Endothelial cell of umbilical vein (primary cell): ENCODE results near the gene LEMD3. TPM values are rescaled to one million over a fixed set of nuclear protein-coding genes. Genes with fewer than 3 reads are reported as not detected.

Experiments
- BruUV-seq: library from RNA; stranded (reverse); fragments of 400-500 nt; replicated peaks from 2 replicates; lab custom pipeline; 2021; lab: Mats Ljungman, UMichigan
- CTCF ChIA-PET: fragments of 300-600, 350-600 bp; sonication (Branson Sonifier 250); formaldehyde crosslinking; loops from one replicate; lab custom pipeline; 2021; ENCODE audit warnings: antibody characterized with exemption, inconsistent platforms; lab: Charles Lee
- POLR2A ChIA-PET: fragments of 300-600, 350-600 bp; sonication (Branson Sonifier 250); formaldehyde crosslinking; loops from one replicate; lab custom pipeline; 2021; ENCODE audit warnings: antibody characterized with exemption, inconsistent platforms; lab: Charles Lee
- DNase-seq: peaks from one replicate; pipeline ENCODE4 v3.0.0-alpha.2; 2011; ENCODE audit warnings: low read depth, low spot score
- FAIRE-seq: peaks from 2 replicates; lab custom pipeline; 2011; peaks lifted over from hg19 to GRCh38; lab: Jason Lieb, UNC
- H2AFZ ChIP-seq: 2 replicates; pipeline ENCODE4 v1.6.0; 2012; ENCODE audit warnings: low read depth, low read length, control low read depth, inconsistent platforms
- H3K27ac ChIP-seq: 2 replicates; pipeline ENCODE4 v1.5.1; 2011; ENCODE audit warnings: low read depth, mild to moderate bottlenecking, control low read depth, low read length, moderate library complexity; ENCODE audit not compliant: insufficient read depth
- H3K27me3 ChIP-seq, 2 experiments: 2 replicates each; pipeline versions ENCODE4 v1.6.0 to v1.6.1; 2011; ENCODE audit warnings: low read length in 2 of 2, mixed read lengths in 1 of 2; ENCODE audit not compliant: control insufficient read depth in 2 of 2, insufficient read depth in 2 of 2
- H3K36me3 ChIP-seq, 2 experiments: 2 replicates in 1 of 2; 3 replicates in 1 of 2; pipeline ENCODE4 v1.5.1; 2011; ENCODE audit warnings: low read length in 2 of 2, mild to moderate bottlenecking in 1 of 2, moderate library complexity in 1 of 2; ENCODE audit not compliant: control insufficient read depth in 2 of 2, insufficient read depth in 2 of 2; ENCODE audit errors: extremely low read depth in 1 of 2
- H3K4me1 ChIP-seq: 3 replicates; pipeline ENCODE4 v1.5.1; 2011; ENCODE audit warnings: mild to moderate bottlenecking, low read length; ENCODE audit not compliant: control insufficient read depth, insufficient read depth; ENCODE audit errors: extremely low read depth
- H3K4me2 ChIP-seq: 2 replicates; pipeline ENCODE4 v1.6.1; 2011; ENCODE audit warnings: low read length, control low read depth, mixed read lengths; ENCODE audit not compliant: insufficient read depth
- H3K4me3 ChIP-seq, 3 experiments: fragments of 200-600 bp in 1 of 3; sonication (generic), shearing (Covaris generic) in 1 of 3; replicated peaks in 1 of 3; 2 replicates each; pipeline ENCODE4 v1.5.1; 2011 to 2016; ENCODE audit warnings: control low read depth in 3 of 3, low read length in 3 of 3, mild to moderate bottlenecking in 2 of 3, inconsistent platforms in 1 of 3, low read depth in 1 of 3, moderate library complexity in 1 of 3; ENCODE audit not compliant: insufficient read depth in 1 of 3
- H3K79me2 ChIP-seq: 2 replicates; pipeline ENCODE4 v1.6.0; 2012; ENCODE audit warnings: low read length, inconsistent platforms; ENCODE audit not compliant: control insufficient read depth, insufficient read depth
- H3K9ac ChIP-seq: replicated peaks from 2 replicates; pipeline ENCODE3; 2011; ENCODE audit warnings: low read length, control low read depth; ENCODE audit not compliant: insufficient read depth; ENCODE audit errors: extremely low read depth
- H3K9me1 ChIP-seq: replicated peaks from 3 replicates; pipeline ENCODE4 v1.6.0; 2011; ENCODE audit warnings: mild to moderate bottlenecking, low read length; ENCODE audit not compliant: control insufficient read depth, insufficient read depth; ENCODE audit errors: extremely low read depth
- H3K9me3 ChIP-seq: replicated peaks from 2 replicates; pipeline ENCODE4 v1.5.1; 2012; ENCODE audit warnings: low read length, inconsistent platforms; ENCODE audit not compliant: control insufficient read depth, insufficient read depth
- H4K20me1 ChIP-seq: replicated peaks from 2 replicates; pipeline ENCODE3; 2011; ENCODE audit warnings: mild to moderate bottlenecking, low read length; ENCODE audit not compliant: control insufficient read depth, insufficient read depth; ENCODE audit errors: extremely low read depth
- CTCF ChIP-seq, 2 donors: IDR thresholded peaks; 1 replicate in 1 of 2; 2 replicates in 1 of 2; pipeline ENCODE4 v1.5.1; 2011; ENCODE audit warnings: low read length in 2 of 2, mild to moderate bottlenecking in 2 of 2, moderate library complexity in 2 of 2, control low read depth in 1 of 2, inconsistent platforms in 1 of 2, low read depth in 1 of 2; ENCODE audit not compliant: insufficient read depth in 1 of 2; ENCODE audit errors: extremely low read depth in 1 of 2
- FOS ChIP-seq: IDR thresholded peaks from 2 replicates; pipeline ENCODE4 v1.6.1; 2011; ENCODE audit warnings: mild to moderate bottlenecking, low read length, moderate library complexity, borderline replicate concordance; ENCODE audit not compliant: insufficient read depth
- JUN ChIP-seq: IDR thresholded peaks from 2 replicates; pipeline ENCODE4 v1.6.1; 2011; ENCODE audit warnings: borderline replicate concordance, low read depth; ENCODE audit not compliant: insufficient read length, insufficient read depth
- MYC ChIP-seq: IDR thresholded peaks from one replicate; pipeline ENCODE4 v1.6.1; 2011; ENCODE audit warnings: mild to moderate bottlenecking, low read depth, low read length
- POLR2AphosphoS5 ChIP-seq: IDR thresholded peaks from 2 replicates; pipeline ENCODE4 v1.6.1; 2012; ENCODE audit warnings: low read depth, mild to moderate bottlenecking, control low read depth, low read length, moderate library complexity; ENCODE audit not compliant: insufficient read depth
- dilution Hi-C: fragments of 300-500 bp; cut with MboI; formaldehyde crosslinking; loops from one replicate; pipeline ENCODE4 v1.15.0; 2019; ENCODE audit warnings: low sequenced_read_pairs; ENCODE audit not compliant: extremely low pct_ligation_motif_present
- intact Hi-C: fragments of 100-400 bp; cut with micrococcal nuclease; formaldehyde crosslinking; loops from one replicate; pipeline ENCODE4 v1.10.0; 2022
- polyA plus RNA-seq, 4 experiments: library from polyadenylated mRNA; depleted of rRNA in 3 of 4; stranded (reverse) in 3 of 4; unstranded in 1 of 4; fragments of >200 nt; gene quantifications; 2 replicates each; pipeline versions ENCODE4 v1.2.1 to v1.2.3, GENCODE V29; 2011 to 2012; ENCODE audit warnings: missing spikeins in 1 of 4
- total RNA-seq: library from RNA; stranded (reverse); gene quantifications from 2 replicates; pipeline ENCODE4 v1.2.3, GENCODE V29; 2021

LEMD3 gene
- total and polyA plus RNA-seq, 2 donors (not counting 3 experiments of a cell fraction or from before 2014, with no cell fraction given): 7.4 to 24.2 TPM

GRCh38 chr12:65200007-65200665 is 30.8 kb downstream of the LEMD3 start:
- DNase-seq (peak; percentile 50), FAIRE-seq (no peak)
- intact Hi-C loops (no loop called here), dilution Hi-C loops (no loop called here)
- Histone ChIP-seq H3K27me3 (no peaks in the 10 kb centered on the region), H3K4me1 (no peaks in the 10 kb centered on the region), H3K9me3 (no peaks in the 10 kb centered on the region), H3K79me2 (peaks cover 64% of the 10 kb centered on the region), H3K4me2 (no peak overlapping the region), H2AFZ (no peak overlapping the region), H3K4me3 (no peak overlapping the region), H4K20me1 (peaks cover 4% of the 10 kb centered on the region), H3K27ac (no peak overlapping the region), H3K9me1 (no peaks in the 10 kb centered on the region), H3K36me3 (no peaks in the 10 kb centered on the region), H3K9ac (no peak overlapping the region)
- TF ChIP-seq POLR2AphosphoS5 (no peak), CTCF (IDR thresholded peaks at IDR 0.05; ENCODE audit: extremely low read depth in 1 of 2, insufficient read depth in 1 of 2, low read depth in 1 of 2, low read length in 2 of 2) (no peak), FOS (peak; percentile 47), MYC (no peak), JUN (peak; percentile 55)
- CTCF ChIA-PET: interaction anchor here (1.2 kb wide), 1 partner anchor 13 kb away, joined by 3 read pairs; no protein-coding TSS in a partner anchor
- no TSS peak for BruUV-seq
- POLR2A ChIA-PET: no interaction called here
